CD4-positive, alpha-beta T cell treated with Interleukin-17A for 4 hours (primary cell): Measurements from ENCODE around the gene TGIF2.
"Not testable (repeated sequence)": the region's sequence is repeated elsewhere in the genome, so short reads cannot be mapped to it uniquely, and the experiment has no call there.

Experiments used
- DNase-seq: peaks from one replicate; pipeline ENCODE4 v3.0.0-alpha.2; 2020; ENCODE audit warnings: mixed read lengths

TGIF2 gene

GRCh38 chr20:36579996-36580545 is 6.7 kb downstream of the TGIF2 start:
- DNase-seq, result no peak

- DNase-seq, result peak; percentile 29
Measured at GRCh38 chr20:36582322-36582721, 8.9 kb downstream of the TGIF2 start.

GRCh38 chr20:36582821-36583220 is 9.4 kb downstream of the TGIF2 start:
- no peak for DNase-seq

- DNase-seq, result no peak
Measured at GRCh38 chr20:36584018-36584481, 10.7 kb downstream of the TGIF2 start.

GRCh38 chr20:36585410-36586125 is 12.2 kb downstream of the TGIF2 start:
- DNase-seq, result no peak

GRCh38 chr20:36587388-36588070 is 14.1 kb downstream of the TGIF2 start:
- no peak for DNase-seq

GRCh38 chr20:36591281-36591680 is 17.9 kb downstream of the TGIF2 start:
- DNase-seq, result no peak

GRCh38 chr20:36591854-36592641 is 18.7 kb downstream of the TGIF2 start:
- peak; percentile 71 for DNase-seq

GRCh38 chr20:36593347-36593929 is 20.0 kb downstream of the TGIF2 start:
- no peak for DNase-seq

- DNase-seq, result no peak
Measured at GRCh38 chr20:36599912-36600345, 26.5 kb downstream of the TGIF2 start.

- DNase-seq, result no peak
Measured at GRCh38 chr20:36601540-36601939, 28.1 kb downstream of the TGIF2 start.

GRCh38 chr20:36604952-36605398 is 31.6 kb downstream of the TGIF2 start:
- DNase-seq, result peak; percentile 64

GRCh38 chr20:36605399-36606157 is 32.2 kb downstream of the TGIF2 start, which contains the start of gene RAB5IF:
Gene RAB5IF, plus strand, starts transcription at chr20:36605779. Its CDS starts 173 bp downstream, at chr20:36605952.
- DNase-seq, result peak; percentile 99

- no peak for DNase-seq
Measured at GRCh38 chr20:36606158-36607066, 33.0 kb downstream of the TGIF2 start.

GRCh38 chr20:36607586-36608387 is 34.4 kb downstream of the TGIF2 start:
- DNase-seq, result no peak

- not testable (repeated sequence) for DNase-seq
Measured at GRCh38 chr20:36608388-36608728, 35.0 kb downstream of the TGIF2 start.

GRCh38 chr20:36611625-36612024 is 38.2 kb downstream of the TGIF2 start:
- DNase-seq, result no peak

- DNase-seq, result no peak
Measured at GRCh38 chr20:36613974-36614373, 40.6 kb downstream of the TGIF2 start.

GRCh38 chr20:36614781-36615557 is 41.6 kb downstream of the TGIF2 start:
- no peak for DNase-seq
